ENCODE measurements around the gene CTIF. TPM values are rescaled to one million over a fixed set of nuclear protein-coding genes. Genes with fewer than 3 reads are reported as not detected.
A peak's percentile ranks its signal among the peaks of the same experiment; 100 is the strongest.

Gene CTIF
- total RNA-seq, 1 donor: 86.4 TPM

- no peak for DNase-seq (ENCODE audit: low read depth)
- no peak overlapping the region for H3K4me3 ChIP-seq (ENCODE audit: low read depth, low read length)
- TF ChIP-seq, protein P1, sequence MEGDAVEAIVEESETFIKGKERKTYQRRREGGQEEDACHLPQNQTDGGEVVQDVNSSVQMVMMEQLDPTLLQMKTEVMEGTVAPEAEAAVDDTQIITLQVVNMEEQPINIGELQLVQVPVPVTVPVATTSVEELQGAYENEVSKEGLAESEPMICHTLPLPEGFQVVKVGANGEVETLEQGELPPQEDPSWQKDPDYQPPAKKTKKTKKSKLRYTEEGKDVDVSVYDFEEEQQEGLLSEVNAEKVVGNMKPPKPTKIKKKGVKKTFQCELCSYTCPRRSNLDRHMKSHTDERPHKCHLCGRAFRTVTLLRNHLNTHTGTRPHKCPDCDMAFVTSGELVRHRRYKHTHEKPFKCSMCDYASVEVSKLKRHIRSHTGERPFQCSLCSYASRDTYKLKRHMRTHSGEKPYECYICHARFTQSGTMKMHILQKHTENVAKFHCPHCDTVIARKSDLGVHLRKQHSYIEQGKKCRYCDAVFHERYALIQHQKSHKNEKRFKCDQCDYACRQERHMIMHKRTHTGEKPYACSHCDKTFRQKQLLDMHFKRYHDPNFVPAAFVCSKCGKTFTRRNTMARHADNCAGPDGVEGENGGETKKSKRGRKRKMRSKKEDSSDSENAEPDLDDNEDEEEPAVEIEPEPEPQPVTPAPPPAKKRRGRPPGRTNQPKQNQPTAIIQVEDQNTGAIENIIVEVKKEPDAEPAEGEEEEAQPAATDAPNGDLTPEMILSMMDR (IDR thresholded peaks at IDR 0.05; ENCODE audit: insufficient read depth, low read depth, low read length): no peak
Measured at GRCh38 chr18:48762836-48763718, 224.2 kb downstream of the CTIF start.

GRCh38 chr18:48763719-48764100 lies 224.9 kb downstream of the CTIF start:
- TF ChIP-seq, protein P1 (IDR thresholded peaks at IDR 0.05; ENCODE audit: insufficient read depth, low read depth, low read length): no peak
- no peak for DNase-seq (ENCODE audit: low read depth)
- H3K4me3 ChIP-seq (ENCODE audit: low read depth, low read length): no peak overlapping the region

DNA sequence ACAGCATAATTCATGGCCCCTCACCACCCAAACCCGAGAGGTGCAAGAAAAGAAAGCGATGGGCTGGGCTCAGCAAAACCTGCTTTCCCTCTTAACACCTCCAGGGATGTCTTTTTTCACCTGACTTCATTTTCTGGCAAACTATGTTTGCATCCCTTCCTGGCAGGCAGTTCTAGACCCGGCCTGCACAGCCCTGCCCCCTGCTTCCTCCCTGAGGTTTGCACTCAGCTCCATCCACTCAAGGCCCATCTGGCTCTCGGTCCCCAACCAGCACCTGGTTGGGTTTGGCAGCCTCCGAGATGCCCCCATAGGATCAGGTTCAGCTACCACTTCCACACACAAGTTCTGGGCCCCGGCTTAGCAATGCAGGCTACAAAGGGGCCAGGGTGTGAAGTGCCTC lies 226.2 kb downstream of the CTIF start:
- TF ChIP-seq, protein P1 (IDR thresholded peaks at IDR 0.05; ENCODE audit: insufficient read depth, low read depth, low read length): no peak
- DNase-seq (ENCODE audit: low read depth): no peak
- no peak overlapping the region for H3K4me3 ChIP-seq (ENCODE audit: low read depth, low read length)

- H3K4me3 ChIP-seq (ENCODE audit: low read depth, low read length): no peak overlapping the region
- TF ChIP-seq, protein P1 (IDR thresholded peaks at IDR 0.05; ENCODE audit: insufficient read depth, low read depth, low read length): no peak
- peak; percentile 90 for DNase-seq (ENCODE audit: low read depth)
Measured at GRCh38 chr18:48766026-48766425, 227.2 kb downstream of the CTIF start.

DNA sequence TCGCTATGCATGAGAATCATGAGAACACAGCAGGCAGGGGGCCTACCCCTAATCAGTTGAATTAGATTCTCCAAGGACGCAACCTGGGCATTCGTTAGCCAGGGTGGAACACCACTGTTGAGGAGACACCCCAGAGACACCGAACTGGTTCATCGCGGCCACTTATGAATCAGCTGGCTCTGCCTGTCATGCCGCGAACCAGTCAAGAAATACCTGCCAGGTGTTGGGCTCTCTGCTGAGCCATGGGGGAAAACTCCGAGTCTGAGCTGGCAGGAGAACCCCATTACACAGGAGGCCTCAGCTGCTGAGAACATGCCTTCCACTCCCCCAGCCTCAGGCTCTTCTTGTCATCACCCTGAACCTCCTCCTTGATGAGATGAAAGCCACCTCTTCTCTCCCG lies 227.7 kb downstream of the CTIF start:
- no peak overlapping the region for H3K4me3 ChIP-seq (ENCODE audit: low read depth, low read length)
- TF ChIP-seq, protein P1 (IDR thresholded peaks at IDR 0.05; ENCODE audit: insufficient read depth, low read depth, low read length): no peak
- DNase-seq (ENCODE audit: low read depth): no peak

GRCh38 chr18:48767090-48767690 lies 228.4 kb downstream of the CTIF start:
- TF ChIP-seq, protein P1 (IDR thresholded peaks at IDR 0.05; ENCODE audit: insufficient read depth, low read depth, low read length): no peak
- peak; percentile 91 for DNase-seq (ENCODE audit: low read depth)
- no peak overlapping the region for H3K4me3 ChIP-seq (ENCODE audit: low read depth, low read length)

Data from fibroblast of villous mesenchyme (primary cell).